ENCODE data around the gene UBE2N.

UBE2N gene

DNA sequence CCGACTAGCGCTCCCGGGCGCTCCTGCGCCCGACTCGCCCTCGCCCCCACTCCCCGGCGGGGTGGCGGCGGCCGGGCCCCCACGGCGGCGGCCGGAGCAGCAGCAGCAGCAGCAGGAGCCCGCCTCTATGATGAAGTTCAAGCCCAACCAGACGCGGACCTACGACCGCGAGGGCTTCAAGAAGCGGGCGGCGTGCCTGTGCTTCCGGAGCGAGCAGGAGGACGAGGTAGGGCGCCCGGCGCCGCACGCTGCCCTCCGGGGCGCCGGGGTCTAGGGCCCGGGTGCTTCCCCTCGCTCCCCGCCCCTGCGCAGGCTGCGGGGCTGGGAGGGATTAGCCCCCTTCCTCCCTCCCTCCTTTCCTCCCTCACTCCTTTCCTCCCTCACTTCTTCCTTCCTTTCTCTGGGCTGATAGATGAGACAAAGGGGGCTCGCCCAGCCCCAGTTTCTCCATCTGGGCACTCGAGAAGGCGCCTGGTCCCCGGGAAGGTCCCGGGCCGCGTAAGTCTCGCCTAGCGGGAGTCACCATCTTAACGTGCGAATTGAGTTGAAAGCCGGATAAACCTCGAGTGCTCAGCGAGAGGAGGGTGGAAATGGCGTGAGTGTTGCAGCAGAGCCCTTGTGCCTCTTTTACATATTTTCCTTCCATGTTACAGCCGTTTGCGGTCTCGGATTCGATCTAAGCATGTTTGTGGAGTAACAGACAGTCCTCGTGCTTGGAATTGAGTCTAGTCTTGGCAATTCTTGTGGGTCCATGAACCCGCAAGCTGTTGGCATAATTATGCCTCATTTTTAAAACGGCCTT, 63.4 kb downstream of the UBE2N start (continued):
- TF ChIP-seq, protein P1, sequence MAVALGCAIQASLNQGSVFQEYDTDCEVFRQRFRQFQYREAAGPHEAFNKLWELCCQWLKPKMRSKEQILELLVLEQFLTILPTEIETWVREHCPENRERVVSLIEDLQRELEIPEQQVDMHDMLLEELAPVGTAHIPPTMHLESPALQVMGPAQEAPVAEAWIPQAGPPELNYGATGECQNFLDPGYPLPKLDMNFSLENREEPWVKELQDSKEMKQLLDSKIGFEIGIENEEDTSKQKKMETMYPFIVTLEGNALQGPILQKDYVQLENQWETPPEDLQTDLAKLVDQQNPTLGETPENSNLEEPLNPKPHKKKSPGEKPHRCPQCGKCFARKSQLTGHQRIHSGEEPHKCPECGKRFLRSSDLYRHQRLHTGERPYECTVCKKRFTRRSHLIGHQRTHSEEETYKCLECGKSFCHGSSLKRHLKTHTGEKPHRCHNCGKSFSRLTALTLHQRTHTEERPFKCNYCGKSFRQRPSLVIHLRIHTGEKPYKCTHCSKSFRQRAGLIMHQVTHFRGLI (tag by site-specific recombination; IDR thresholded peaks at IDR 0.05): peak; percentile 98

DNA sequence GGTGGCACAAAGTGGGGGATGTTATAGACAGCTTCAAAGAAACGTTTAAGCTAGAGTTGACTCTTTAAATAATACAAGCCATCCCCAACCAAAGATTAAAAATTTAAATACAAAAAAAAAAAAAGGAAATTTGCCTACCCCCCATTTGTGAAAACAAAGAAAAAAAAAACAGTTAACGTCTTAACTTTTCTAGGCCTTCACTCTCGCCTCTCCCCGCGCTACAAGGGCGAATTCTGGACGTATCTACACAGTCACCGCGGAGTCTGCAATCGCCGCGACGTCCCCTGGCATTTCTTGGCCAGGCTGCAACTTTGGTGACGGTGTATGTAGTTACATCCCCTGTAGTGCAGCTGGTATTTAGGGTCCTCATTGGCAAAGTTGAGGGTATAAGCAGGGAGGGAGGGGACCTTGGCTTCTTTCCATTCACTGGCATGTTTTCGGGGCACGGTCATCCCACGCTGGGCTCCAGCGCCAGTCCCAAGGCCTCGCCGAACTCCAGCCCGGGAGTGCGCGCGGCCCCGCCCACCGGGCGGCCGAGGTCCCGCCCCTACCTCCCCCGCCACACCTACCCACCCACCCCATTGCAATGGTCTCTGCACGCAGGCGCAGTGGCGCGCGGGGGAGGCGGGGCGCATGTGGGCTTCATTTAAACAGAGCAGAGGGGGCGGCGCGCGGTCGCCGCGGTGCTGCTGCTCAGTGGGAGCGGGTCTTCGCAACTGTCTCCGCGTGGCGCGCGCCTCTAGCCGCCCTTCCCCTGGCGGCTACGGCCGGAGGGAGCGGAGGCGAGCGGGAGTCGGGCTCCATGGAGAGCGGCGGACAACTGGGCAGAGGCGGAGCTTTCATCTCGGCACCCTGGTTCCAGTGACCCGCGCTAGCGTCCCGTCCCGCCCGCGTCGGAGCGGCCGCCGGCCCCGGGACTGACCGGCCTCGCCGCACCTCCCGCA, 64.2 kb downstream of the UBE2N start, which contains the start of gene NUDT4:
Gene NUDT4 (plus strand): TSS at position 674 of the 944 bp plus-strand sequence. CDS start 398 bp downstream, outside the sequence.
- Histone ChIP-seq H3K9me3 (ENCODE audit: control insufficient read depth, insufficient read depth, low read depth, low read length) (no peaks in the 10 kb centered on the region), H3K27ac (ENCODE audit: extremely low read depth, low read depth, low read length) (peak within 1 kb of the TSS; percentile 74), H3K36me3 (ENCODE audit: control insufficient read depth in 2 of 2, insufficient read depth in 1 of 2, low read length in 2 of 2) (no peaks in the 10 kb centered on the region), H3K4me1 (ENCODE audit: control insufficient read depth, insufficient read depth, low read length) (peaks cover 10% of the 10 kb centered on the region), H3K4me3 (ENCODE audit: low read depth, low read length) (peak within 1 kb of the TSS; percentile 75)
- ChIA-PET POLR2A (no interaction called here), CTCF (interaction anchor here (1.2 kb wide), 1 partner anchor 42 kb away, joined by 4 read pairs; no protein-coding TSS in a partner anchor)
- TF ChIP-seq ZNF629 (tag by site-specific recombination; IDR thresholded peaks at IDR 0.05) (peak; percentile 40; the same call in 1 of the 2 replicates), IKZF3 (tag by site-specific recombination; IDR thresholded peaks at IDR 0.05) (peak; percentile 88), SP2 (tag by site-specific recombination; IDR thresholded peaks at IDR 0.05) (peak; percentile 74), ZNF843 (tag by site-specific recombination; IDR thresholded peaks at IDR 0.05) (0 out of 2 replicates have a peak, but pooled peaks have one; percentile 18), ZNF660 (tag by site-specific recombination; IDR thresholded peaks at IDR 0.05) (peak; percentile 33; the same call in 1 of the 2 replicates), YY1 (tag by site-specific recombination; IDR thresholded peaks at IDR 0.05) (no peak), ZNF391 (tag by site-specific recombination; IDR thresholded peaks at IDR 0.05; ENCODE audit: borderline replicate concordance, low read depth) (peak; percentile 56; the same call in 1 of the 2 replicates), SCRT1 (tag by site-specific recombination; IDR thresholded peaks at IDR 0.05; ENCODE audit: borderline replicate concordance) (no peak), ZFHX2 (tag by site-specific recombination; conservative IDR thresholded peaks at IDR 0.05) (peak; percentile 91), KLF9 (tag by site-specific recombination; IDR thresholded peaks at IDR 0.05; ENCODE audit: low read depth) (peak; percentile 95), ZXDB (tag by site-specific recombination; IDR thresholded peaks at IDR 0.05) (peak; percentile 69; the same call in 1 of the 2 replicates), ZNF366 (tag by site-specific recombination; conservative IDR thresholded peaks at IDR 0.05) (no peak), FEZF1 (tag by site-specific recombination; IDR thresholded peaks at IDR 0.05) (no peak), ZIC2 (tag by site-specific recombination; IDR thresholded peaks at IDR 0.05) (peak; percentile 51), GLI2 (tag by site-specific recombination; IDR thresholded peaks at IDR 0.05; ENCODE audit: borderline replicate concordance, low read depth) (no peak), ZFP37 (tag by site-specific recombination; IDR thresholded peaks at IDR 0.05) (0 out of 2 replicates have a peak, but pooled peaks have one; percentile 37), ZNF140 (tag by site-specific recombination; IDR thresholded peaks at IDR 0.05) (no peak), ZNF600 (tag by site-specific recombination; IDR thresholded peaks at IDR 0.05) (peak; percentile 80), ZBTB1 (tag by site-specific recombination; IDR thresholded peaks at IDR 0.05) (0 out of 2 replicates have a peak, but pooled peaks have one; percentile 5), ZNF664 (tag by site-specific recombination; IDR thresholded peaks at IDR 0.05) (no peak), ZNF2 (tag by site-specific recombination; IDR thresholded peaks at IDR 0.05) (peak; percentile 65; the same call in 1 of the 2 replicates), KLF16 (tag by site-specific recombination; IDR thresholded peaks at IDR 0.05) (peak; percentile 73), EGR2 (tag by site-specific recombination; IDR thresholded peaks at IDR 0.05; ENCODE audit: low read depth) (peak; percentile 88; the same call in 1 of the 2 replicates)
- TF ChIP-seq, protein P2, sequence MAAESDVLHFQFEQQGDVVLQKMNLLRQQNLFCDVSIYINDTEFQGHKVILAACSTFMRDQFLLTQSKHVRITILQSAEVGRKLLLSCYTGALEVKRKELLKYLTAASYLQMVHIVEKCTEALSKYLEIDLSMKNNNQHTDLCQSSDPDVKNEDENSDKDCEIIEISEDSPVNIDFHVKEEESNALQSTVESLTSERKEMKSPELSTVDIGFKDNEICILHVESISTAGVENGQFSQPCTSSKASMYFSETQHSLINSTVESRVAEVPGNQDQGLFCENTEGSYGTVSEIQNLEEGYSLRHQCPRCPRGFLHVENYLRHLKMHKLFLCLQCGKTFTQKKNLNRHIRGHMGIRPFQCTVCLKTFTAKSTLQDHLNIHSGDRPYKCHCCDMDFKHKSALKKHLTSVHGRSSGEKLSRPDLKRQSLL (tag by site-specific recombination; IDR thresholded peaks at IDR 0.05): peak; percentile 93
- TF ChIP-seq, protein P3, sequence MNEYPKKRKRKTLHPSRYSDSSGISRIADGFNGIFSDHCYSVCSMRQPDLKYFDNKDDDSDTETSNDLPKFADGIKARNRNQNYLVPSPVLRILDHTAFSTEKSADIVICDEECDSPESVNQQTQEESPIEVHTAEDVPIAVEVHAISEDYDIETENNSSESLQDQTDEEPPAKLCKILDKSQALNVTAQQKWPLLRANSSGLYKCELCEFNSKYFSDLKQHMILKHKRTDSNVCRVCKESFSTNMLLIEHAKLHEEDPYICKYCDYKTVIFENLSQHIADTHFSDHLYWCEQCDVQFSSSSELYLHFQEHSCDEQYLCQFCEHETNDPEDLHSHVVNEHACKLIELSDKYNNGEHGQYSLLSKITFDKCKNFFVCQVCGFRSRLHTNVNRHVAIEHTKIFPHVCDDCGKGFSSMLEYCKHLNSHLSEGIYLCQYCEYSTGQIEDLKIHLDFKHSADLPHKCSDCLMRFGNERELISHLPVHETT (tag by site-specific recombination; IDR thresholded peaks at IDR 0.05): 0 out of 2 replicates have a peak, but pooled peaks have one; percentile 32
- TF ChIP-seq, protein P4, sequence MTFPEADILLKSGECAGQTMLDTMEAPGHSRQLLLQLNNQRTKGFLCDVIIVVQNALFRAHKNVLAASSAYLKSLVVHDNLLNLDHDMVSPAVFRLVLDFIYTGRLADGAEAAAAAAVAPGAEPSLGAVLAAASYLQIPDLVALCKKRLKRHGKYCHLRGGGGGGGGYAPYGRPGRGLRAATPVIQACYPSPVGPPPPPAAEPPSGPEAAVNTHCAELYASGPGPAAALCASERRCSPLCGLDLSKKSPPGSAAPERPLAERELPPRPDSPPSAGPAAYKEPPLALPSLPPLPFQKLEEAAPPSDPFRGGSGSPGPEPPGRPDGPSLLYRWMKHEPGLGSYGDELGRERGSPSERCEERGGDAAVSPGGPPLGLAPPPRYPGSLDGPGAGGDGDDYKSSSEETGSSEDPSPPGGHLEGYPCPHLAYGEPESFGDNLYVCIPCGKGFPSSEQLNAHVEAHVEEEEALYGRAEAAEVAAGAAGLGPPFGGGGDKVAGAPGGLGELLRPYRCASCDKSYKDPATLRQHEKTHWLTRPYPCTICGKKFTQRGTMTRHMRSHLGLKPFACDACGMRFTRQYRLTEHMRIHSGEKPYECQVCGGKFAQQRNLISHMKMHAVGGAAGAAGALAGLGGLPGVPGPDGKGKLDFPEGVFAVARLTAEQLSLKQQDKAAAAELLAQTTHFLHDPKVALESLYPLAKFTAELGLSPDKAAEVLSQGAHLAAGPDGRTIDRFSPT (tag by site-specific recombination; IDR thresholded peaks at IDR 0.05): peak; percentile 95

Data from HEK293 (cell line).